Measurements from ENCODE around the gene MACF1.

MACF1 gene

DNA sequence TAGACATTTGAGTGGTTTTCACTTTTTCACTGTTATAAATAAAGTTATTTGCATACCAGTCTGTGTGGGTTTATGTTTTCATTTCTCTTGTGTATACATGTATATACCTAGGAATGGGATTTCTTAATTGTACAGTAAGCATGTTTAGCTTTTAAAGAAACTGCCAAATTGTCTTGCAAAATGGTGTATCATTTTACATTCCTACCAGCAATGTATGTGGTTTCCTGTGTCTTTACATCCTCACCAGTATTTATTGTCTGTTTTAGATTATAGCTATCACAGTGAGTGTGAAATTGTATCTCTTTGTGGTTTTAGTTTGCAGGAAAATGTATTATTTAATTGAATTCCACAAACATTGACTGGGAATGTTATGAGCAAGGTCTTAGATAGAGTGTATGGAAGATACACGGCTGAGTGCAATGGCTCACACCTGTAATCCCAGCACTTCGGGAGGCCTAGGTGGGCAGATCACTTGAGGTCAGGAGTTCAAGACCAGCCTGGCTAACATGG is 57.3 kb downstream of the MACF1 start:
- no peak for DNase-seq (ENCODE audit: low read depth)

DNA sequence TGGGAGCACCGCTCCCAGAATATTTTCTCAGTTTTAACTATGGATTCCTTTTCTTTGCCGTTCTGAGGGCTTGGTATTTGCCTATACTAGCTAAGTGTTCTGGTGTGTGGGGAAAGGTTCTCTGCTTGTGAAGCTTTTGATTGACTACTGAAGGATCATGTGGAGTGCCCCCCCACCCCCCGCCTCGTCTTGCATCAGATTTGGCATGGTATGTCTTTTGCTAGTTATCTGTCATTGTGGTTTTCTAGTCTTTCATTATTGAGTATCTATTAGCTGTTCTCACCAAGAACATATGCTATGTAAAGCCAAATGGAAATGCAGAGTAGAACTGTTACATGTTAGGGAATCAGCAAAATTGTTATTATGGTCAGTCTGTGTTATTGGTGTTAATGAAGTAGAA is 58.3 kb downstream of the MACF1 start:
- peak; percentile 6 for DNase-seq (ENCODE audit: low read depth)

DNA sequence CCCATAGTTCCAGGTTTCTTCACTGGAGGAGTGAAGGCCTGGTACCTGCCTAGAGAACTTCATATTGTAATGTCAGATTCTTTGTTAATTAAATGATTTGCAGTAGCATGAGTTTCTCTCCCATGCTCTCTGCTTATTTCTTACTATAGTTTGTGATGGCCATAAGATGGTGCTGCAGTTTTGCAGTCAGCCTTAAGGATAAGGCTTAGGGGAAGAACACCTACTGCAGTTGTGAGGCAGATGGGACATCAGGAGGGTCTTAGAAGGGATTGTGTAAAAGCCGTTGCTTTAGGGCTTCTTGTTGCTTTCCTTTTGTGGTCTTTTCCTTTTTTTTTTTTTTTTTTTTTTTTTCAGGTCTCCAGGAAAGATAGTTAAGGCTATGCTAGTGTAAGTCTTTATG is 61.8 kb downstream of the MACF1 start:
- DNase-seq (ENCODE audit: low read depth) = no peak

DNA sequence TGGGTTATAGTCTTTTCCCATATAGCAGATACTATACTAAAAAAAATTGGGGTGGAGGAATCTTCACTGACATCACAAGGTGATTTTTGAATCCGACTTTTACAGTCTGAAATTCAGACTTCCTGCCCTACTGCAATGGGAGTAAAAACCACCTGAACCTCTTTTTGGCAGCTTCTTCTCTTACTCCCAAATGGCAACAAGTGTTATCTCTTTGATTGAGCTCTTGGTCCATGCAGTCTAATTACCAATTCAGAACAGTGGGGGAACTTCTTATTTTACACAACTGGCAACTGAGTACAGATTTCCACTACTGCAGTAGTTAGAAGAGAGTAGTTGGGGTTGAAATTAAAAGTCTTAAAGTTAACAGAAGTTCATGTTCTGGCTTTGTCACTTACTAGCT is 62.3 kb downstream of the MACF1 start:
- no peak for DNase-seq (ENCODE audit: low read depth)

DNA sequence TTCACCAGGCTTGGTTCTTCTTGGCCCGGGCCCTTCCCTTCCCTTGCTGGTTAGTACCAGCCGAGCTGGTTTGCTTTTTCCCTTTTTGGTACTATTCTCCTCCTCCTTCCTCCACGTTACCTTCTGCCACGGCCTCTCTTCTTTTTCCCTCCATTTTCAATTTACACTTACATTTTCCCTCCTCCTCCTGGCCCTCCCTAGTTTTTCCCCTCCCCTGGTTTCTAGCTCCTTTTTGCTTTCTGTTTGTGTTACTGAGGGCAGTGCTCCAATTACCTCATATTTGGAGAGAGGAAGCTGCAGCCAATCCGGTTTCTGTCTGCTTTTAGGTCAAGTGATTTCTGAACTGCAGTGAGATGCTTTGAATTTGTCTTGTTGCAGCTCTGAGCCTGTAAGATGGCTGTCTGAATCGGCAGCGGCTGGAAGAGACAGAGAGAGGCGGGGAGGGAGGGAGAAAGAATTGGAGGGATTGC is 63.7 kb downstream of the MACF1 start:
- DNase-seq (ENCODE audit: low read depth) = no peak

DNA sequence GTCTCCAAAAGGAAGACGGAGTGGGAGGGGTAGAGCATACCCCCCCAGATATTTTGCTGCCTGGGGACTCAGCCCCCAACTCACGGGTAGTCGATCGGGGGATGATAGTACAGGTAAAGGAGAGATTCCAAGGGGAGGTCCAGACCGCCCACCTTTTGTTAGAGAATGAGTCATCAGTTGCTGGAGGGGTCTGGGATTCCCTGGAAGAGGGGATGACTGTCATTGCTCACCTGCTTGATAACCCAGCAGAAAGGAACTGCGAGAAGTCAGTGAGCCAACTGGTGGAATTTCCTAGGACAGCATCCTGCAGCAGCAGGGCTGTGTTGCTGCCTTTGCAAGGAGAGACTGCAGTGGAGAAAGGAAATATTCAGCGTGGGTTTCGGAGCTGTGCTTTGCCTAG is 64.4 kb downstream of the MACF1 start:
- no peak for DNase-seq (ENCODE audit: low read depth)

DNA sequence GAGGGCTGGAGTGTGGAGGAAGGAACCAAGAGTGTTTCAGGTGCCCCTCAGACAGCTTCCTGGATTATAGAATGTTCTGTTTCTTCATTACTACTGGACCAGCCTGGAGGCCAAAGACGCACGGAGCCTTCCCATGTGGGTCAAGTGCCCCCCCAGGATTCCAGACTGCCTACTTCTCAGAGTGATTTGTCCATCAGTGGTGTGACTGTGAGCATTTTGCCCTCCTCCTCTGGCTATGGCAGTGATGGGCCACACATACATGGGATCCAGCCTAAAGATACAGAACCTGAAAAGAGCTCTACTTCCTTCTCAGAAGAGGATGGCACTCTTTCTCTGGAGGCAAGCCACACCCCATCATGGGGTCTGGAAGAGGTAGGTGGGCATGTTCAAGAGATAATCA is 64.9 kb downstream of the MACF1 start:
- no peak for DNase-seq (ENCODE audit: low read depth)

DNA sequence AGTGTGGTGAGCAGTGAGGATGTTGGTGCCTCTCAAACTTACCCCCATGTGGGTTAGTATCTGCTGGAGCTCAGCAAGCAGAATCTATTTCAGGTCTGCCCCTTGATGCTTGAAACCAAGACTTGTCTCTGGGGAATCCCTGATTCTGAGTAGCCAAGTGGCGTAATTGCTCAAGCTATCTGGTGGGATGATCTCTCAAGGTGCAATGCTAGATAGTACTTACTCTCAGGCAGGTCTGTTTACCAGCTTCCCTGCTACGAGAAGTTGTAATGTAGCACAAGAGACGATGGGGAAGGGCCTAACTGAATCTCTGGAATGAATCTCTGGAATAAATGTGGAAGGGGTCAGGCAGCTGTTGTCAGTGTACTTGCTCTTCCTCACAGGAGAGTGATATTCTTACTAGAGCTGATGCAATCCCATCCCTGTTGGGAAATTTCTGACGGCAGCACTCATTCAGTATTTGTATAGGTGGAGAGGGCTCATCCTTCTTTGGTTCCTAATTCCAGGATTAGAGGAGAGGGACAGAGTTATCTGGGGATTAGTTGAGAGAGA is 65.4 kb downstream of the MACF1 start:
- DNase-seq (ENCODE audit: low read depth) = no peak

DNA sequence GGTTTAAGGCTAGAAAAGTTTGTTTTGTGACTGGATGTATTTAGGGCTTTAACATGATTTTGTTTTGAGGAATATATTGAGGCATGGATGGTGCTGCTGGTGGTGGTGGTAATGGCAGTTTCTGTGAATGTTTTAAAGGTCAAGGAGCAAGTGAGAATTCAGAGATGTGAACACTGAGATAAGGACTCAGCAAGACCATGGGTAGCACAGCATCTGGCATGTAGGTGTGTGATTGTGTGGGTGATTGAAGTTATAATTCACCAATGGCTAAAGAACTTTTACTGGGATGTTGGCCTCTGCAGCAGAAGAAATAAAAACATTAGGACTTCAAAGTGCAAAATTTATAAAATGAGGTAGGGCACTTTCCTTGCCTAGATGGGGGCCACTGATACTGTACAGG is 65.9 kb downstream of the MACF1 start:
- DNase-seq (ENCODE audit: low read depth) = no peak

DNA sequence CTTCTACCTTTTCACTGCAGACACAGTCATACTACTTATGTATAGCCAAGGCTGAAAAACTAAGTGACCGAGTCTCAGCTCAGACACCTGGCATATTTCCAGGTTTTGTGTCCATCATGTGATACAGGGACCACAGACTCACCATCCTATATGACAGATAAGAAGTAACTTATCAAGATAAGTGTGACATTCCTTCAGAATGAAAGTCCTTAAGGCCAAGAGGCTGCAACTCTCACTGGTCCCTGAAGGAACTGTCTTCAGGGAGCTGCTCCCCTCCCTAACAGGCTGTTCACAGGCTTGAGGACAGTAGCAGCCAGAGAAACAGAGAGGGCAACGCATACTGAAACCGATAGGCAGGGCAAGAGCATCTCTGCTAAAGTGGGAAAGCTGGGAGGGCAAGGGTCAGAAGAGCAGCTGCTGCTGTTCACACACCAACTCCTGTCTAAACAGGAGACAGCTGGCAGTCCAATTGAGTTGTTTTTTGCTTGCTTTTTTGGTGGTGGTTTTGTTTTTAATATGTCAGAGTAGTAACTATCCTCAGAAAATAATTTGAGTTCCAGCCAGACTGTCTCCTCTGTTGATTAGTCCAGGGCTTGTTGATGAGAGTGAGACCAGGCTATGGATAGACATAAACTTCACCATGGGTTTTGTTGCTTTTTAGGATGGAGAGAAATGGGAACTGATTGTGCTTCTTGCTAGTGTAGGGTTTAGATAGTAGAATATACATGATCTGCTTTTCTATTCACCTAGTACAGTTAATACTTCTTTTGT is 67.7 kb downstream of the MACF1 start:
- DNase-seq (ENCODE audit: low read depth) = no peak

DNA sequence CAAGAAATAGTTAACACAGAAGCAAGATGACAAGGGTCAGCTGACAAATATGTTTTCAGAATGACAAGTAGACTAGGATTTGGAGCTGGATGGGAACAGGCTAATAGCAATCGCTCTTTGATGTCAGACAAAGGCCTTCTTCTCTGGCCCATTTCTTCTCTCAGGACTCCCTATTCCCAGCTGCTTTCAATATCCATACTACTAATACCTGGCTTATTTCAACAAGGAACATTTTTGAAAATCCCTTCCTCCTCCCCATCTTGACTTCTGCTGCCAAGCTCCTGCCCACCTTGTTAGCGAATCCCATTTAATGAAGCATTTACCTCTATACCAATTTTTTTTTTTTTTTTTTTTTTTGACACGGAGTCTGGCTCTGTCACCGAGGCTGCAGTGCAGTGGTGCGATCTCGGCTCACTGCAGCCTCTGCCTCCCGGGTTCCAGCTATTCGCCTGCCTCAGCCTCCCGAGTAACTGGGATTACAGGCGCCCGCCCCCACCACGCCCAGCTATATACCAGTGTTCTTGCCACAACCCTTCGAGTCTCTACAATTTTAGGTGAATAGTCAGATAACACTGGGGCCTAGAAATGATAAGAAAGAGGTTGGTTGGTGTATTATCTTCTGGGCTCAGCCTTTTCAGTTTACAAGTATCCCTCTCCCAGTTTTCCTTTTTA is 68.4 kb downstream of the MACF1 start:
- DNase-seq (ENCODE audit: low read depth) = no peak

DNA sequence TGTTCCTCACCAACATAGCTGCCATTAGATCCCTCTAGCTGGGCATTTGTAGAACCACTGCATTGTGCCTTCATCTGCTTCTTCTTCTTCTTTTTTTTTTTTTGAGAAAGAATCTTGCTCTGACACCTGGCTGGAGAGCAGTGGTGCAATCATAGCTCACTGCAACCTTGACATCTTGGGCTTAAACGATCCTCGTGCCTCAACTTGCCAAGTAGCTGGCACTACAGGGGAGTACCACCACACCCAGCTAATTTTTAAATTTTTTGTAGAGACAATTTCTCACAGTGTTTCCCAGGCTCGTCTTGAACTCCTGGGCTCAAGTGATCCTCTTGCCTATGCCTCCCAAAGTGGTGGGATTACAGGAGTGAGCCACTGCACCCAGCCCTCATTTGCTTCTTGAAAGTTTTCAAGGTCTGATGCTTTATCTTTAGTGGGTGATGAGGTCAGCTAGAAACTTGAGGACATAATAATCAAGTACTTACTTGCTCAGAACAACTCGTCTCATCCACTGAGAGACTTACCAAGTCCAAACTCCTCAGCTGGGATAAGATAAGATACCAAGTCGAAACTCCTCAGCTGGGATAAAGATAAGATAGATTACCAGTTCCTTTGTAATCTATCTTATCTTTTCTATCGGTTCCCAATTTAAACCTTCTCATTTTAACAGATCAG is 71.5 kb downstream of the MACF1 start:
- DNase-seq (ENCODE audit: low read depth) = no peak

DNA sequence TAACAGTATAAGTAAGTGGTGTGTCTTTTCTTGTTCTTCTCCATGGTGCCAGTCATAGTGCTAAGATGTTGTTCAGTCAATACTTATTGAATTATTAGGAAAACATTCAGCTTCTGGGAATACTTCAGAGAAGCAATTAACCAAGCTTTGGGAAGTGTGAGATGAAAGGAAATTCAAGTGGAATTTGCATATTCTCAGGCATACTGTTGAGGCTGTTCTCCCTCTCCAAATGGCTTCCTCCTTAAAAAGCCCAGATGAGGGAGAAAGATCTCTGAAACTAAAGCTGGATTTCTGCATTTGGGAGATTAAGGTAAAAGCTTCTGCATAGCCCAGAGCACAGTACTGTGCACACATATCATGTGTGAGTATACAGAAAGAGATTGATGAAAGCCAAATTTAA is 73.4 kb downstream of the MACF1 start:
- DNase-seq (ENCODE audit: low read depth) = no peak

DNA sequence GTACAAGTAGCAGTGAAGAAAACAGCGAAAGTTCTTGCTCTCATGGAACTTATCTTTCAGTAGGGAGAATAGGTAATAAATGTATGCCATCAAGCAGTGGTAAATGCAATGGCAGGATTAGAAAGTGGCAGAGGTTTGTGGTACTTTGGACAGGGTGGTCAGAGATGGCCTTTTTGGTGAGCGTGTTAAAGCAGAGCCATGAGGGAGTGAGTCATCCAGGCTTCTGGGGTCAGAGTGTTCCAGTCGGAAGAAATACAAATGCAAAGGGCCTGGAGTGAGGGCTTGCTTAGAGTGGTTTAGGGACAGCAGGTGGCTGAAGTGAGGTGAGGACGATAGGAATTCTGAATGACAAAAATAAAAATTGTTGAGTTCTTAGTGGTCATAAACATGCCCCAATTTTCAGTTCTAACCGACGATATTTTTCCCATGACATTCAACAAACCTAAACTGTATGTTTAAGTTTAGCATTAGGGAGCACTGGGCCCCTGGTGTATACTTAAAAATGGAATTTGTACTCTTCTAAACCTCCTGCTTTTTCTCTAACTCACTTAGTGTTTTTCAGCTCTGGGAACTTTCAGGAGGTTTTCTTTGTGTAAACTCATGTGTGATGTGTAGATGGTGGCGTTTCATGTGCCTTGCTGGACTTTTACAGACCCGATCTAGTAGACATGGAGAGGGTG is 78.2 kb downstream of the MACF1 start:
- no peak for DNase-seq (ENCODE audit: low read depth)

DNA sequence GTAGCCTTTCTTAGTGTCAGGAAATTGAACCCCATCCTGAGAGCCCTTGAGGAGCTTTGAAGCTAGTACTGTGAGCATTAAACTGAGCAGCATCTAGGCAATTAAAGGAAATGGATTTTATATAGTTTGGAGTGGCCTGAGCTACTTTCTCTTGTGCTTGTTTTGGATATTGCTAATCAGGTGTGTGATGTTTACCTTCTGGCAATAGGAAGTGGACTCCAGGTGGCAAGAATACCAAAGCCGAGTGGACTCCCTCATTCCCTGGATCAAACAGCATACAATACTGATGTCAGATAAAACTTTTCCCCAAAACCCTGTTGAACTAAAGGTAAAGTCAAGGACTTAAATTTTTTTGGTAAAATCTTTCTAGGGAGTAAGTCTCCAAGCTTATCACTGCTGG is 79.4 kb downstream of the MACF1 start:
- DNase-seq (ENCODE audit: low read depth) = no peak

DNA sequence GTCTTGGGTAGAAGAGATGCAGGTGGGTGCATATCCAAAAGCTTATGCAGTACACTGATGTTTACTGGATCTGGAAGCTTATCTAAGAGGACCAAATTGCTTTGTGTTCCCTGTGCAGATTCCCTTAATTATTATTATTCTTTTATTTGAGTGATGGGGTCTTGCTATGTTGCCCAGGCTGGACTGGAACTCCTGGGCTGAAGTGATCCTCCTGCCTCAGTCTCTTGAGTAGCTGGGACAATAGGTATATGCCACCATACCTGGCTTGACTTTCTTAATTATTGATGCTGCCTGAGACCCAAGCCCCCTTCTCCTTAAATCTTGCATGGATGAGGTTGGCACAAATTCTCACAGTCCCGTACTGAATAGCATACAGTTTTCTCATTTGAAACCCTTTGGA is 83.0 kb downstream of the MACF1 start:
- no peak for DNase-seq (ENCODE audit: low read depth)

DNA sequence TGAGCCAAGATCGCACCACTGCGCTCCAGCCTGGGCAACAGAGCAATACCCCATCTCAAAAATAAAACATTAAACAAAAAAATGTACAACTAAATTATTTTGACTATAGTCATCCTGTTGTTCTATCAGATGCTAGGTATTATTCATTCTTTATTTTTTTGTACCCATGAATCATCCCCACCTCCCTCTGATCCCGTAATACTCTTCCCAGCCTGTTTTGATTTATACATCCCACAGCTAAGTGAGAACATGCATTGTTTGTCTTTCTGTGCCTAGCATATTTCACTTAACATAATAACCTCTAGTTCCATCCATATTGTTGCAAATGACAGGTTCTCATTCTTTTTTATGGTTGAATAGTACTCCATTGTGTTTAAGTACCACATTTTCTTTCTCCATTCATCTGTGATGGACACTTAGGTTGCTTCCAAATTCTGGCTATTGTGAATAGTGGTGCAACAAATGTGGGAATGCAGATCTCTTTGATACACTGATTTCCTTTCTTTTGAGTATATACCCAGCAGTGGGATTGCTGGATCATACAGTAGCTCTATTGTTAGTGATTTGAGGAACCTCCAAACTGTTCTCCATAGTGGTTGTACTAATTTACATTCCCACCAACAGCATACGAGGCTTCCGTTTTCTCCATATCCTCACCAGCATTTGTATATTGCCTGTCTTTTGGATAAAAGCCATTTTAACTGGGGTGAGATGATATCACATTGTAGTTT is 84.4 kb downstream of the MACF1 start:
- DNase-seq (ENCODE audit: low read depth) = no peak

DNA sequence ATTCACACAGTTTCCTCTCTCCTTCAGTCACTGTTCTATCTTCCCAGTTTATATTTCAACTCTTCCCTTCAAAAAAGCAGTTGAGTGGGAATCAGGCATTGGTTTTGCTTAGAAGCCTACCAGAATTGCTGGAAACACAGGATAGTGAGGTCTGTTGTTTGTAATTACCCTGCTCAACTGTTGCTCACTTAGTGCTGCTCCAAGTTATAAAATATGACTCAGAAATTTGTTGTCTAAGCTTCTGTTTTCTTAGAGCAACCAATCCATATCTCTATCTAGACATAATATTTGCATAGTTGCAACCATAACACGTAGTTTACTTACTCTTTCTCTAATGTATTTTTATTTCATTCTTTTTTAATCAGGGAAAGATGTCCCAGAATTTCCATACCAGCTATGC is 87.9 kb downstream of the MACF1 start:
- DNase-seq (ENCODE audit: low read depth) = no peak

DNA sequence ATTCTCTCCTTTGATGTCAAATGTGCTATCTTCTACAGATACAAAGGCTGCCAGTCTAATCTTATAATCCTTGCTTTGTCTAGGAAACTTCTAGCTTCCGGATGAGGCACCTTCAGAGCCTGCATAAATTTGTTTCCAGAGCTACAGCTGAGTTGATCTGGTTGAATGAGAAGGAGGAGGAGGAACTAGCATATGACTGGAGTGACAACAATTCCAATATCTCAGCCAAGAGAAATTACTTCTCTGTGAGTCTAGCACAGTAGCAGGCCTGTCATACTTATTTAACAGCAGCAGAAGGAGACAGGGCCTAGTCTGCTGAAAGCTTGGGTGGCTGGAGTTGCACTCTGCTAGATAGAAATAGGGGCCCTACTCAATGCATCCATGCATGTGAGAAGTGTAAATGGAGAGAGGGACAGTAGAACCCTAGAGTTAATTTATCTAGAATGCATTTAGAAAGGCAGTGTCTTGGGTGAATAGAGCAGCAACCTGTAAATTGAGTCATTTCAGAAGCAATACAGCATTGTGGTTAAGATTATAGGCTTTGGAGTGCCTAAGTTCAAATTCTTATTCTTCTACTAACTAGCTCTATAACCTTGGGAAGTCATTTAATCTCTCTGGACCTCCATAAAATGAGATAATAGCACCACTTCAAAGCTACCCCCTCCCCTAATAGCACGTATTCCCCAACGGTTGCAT is 89.0 kb downstream of the MACF1 start:
- no peak for DNase-seq (ENCODE audit: low read depth)

DNA sequence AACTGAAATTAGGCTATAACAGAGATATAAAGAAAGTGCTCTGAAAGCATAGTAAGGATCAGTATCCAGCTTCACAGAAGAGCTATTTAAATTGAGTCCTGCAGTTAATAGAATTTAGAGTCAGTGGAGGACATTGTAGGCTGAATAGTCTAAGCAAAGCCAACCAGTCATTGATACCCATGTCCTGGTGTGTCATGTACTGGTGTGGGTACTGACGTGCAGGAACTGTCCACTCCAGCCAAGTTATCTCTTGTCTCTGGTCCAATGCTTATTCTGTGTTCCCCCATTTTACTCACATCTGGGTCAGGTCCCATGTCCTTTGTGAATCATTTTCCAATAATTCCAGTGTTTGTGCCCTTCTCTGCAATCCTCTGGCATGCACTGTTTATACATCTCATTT is 90.0 kb downstream of the MACF1 start:
- DNase-seq (ENCODE audit: low read depth) = no peak

DNA sequence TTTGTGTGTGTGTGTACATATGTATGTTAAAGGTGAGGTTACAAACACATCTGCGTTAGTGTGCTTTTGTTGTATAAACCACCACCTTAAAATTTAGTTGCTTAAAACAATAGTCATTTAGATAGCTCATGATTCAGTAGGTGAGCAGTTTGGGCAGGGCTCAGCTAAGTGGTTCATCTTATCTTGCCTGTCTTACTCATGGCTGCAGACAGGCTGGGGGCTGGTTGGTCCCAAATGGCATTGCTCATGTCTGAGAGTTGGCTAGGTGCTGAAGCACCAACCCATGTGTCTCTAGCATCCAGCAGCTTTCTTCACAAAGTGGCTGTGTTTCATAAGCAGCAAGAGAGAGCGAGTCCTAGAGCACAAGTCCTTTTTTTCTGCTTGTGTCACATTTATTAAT is 91.4 kb downstream of the MACF1 start:
- DNase-seq (ENCODE audit: low read depth) = no peak

Measured in activated T-helper 9 cell treated with anti-CD3 and anti-CD28 coated beads, Interleukin-2, amount 50 U/mL, for 16 hours (primary cell).